Measurements from ENCODE around the gene GRWD1. TPM values are rescaled to one million over a fixed set of nuclear protein-coding genes. Genes with fewer than 3 reads are reported as not detected.

Gene GRWD1
- total and polyA plus RNA-seq, 10 of the 15 experiments (the other 5 are each of a cell fraction or from before 2014, with no cell fraction given), result 1.4 to 103 (median 30.7) TPM

- peak; percentile 31 to 32; a peak in 2 of 4 replicates for TF ChIP-seq IKZF2 (IDR thresholded peaks at IDR 0.05)
- TF ChIP-seq PKNOX1 (IDR thresholded peaks at IDR 0.05), result no peak; the same call in 1 of the 2 replicates
Observed at GRCh38 chr19:48489608-48490216, 43.9 kb downstream of the GRWD1 start (continued).

GRCh38 chr19:48490981-48491792, 45.4 kb downstream of the GRWD1 start:
- POLR2A ChIA-PET, result no interaction called here
- peak overlapping the region; percentile 30 for H3K4me2 ChIP-seq (ENCODE audit: control insufficient read depth, insufficient read depth)
- H3K79me2 ChIP-seq (ENCODE audit: control insufficient read depth, insufficient read depth, low read length), result no peaks in the 10 kb centered on the region
- CTCF ChIA-PET, result interaction anchor here (0.7 to 6.0 kb wide), 6 partner anchors 10 to 1357 kb away, joined by 3 to 155 read pairs (median 10); partner anchors contain the start of gene EMP3
- SMC1A ChIA-PET (ENCODE audit: uncharacterized antibody, unreplicated experiment), result interaction anchor here (3.1 kb wide), 1 partner anchor 93 kb away, joined by 25 read pairs; no protein-coding TSS in a partner anchor
- peak; percentile 52 for ATAC-seq
- no peak overlapping the region for H3K9ac ChIP-seq (ENCODE audit: control insufficient read depth, insufficient read depth, low read length)
- 44% methylated on average over 14 of the region's 50 CpGs for whole genome bisulfite sequencing (ENCODE audit: insufficient coverage, insufficient replicate concordance, low lambda C conversion rate, missing lambda C conversion rate)
- peaks cover 20% of the 10 kb centered on the region for H3K4me1 ChIP-seq (ENCODE audit: control insufficient read depth, insufficient read depth, low read length)
- no TSS peak for BruUV-seq (replicated peaks)
- DNase-seq (ENCODE audit: low read depth, low spot score), result no peak
- H2AFZ ChIP-seq (ENCODE audit: control insufficient read depth, low read depth, low read length), result no peak overlapping the region
- intact Hi-C loops (cut with micrococcal nuclease; ENCODE audit: unreplicated experiment) (loop anchor here (5.0 kb wide), 1 partner anchor 129 kb away; the partner anchor contains the start of genes SYNGR4 and TMEM143), in situ Hi-C loops (cut with MboI) (no loop called here)
- FAIRE-seq, result no peak
- RAD21 ChIA-PET (ENCODE audit: unreplicated experiment), result interaction anchor here (1.2 to 3.7 kb wide), 4 partner anchors 15 to 93 kb away, joined by 3 to 42 read pairs (median 6); no protein-coding TSS in a partner anchor
- H3K36me3 ChIP-seq (ENCODE audit: control insufficient read depth in 2 of 2, insufficient read depth in 2 of 2, low read length in 1 of 2), result no peaks in the 10 kb centered on the region
- no peak overlapping the region for H3K4me3 ChIP-seq
- H3K27me3 ChIP-seq (replicated peaks in 1 of 2; ENCODE audit: control insufficient read depth in 2 of 2, insufficient read depth in 2 of 2, low read length in 1 of 2), result peaks cover 1 to 3% of the 10 kb centered on the region in 2 experiments; a peak in 2 of 4 replicates
- H4K20me1 ChIP-seq (ENCODE audit: control insufficient read depth, insufficient read depth), result no peaks in the 10 kb centered on the region
- no peaks in the 10 kb centered on the region for H3K9me3 ChIP-seq (replicated peaks; ENCODE audit: control insufficient read depth, insufficient read depth, low read length)
- TF ChIP-seq PKNOX1 (IDR thresholded peaks at IDR 0.05) (peak; percentile 23; the same call in 1 of the 2 replicates), TCF12 (IDR thresholded peaks at IDR 0.05; ENCODE audit: low read depth, low read length) (peak; percentile 94), EGR1 (IDR thresholded peaks at IDR 0.05; ENCODE audit: borderline replicate concordance in 1 of 2, low read depth in 2 of 2, low read length in 2 of 2) (peak in 1 of 2 experiments; percentile 96; a peak in 2 of 3 replicates), DPF2 (IDR thresholded peaks at IDR 0.05) (0 out of 2 replicates have a peak, but pooled peaks have one; percentile 44), TCF3 (IDR thresholded peaks at IDR 0.05; ENCODE audit: borderline replicate concordance, insufficient read depth, low read depth, low read length) (peak; percentile 52; the same call in 1 of the 2 replicates), STAT3 (IDR thresholded peaks at IDR 0.05; ENCODE audit: low read depth, low read length) (no peak), GATAD2B (conservative IDR thresholded peaks at IDR 0.05; ENCODE audit: low read depth) (no peak), CREB1 (IDR thresholded peaks at IDR 0.05; ENCODE audit: low read depth) (0 out of 2 replicates have a peak, but pooled peaks have one; percentile 26), CREM (IDR thresholded peaks at IDR 0.05; ENCODE audit: low read depth) (0 out of 2 replicates have a peak, but pooled peaks have one; percentile 14), BHLHE40 (IDR thresholded peaks at IDR 0.05; ENCODE audit: borderline replicate concordance in 1 of 2, low read depth in 2 of 2, low read length in 1 of 2) (peak in 1 of 2 experiments; percentile 27; a peak in 1 of 4 replicates), IKZF2 (IDR thresholded peaks at IDR 0.05) (peak in 1 of 2 experiments; percentile 37; a peak in 1 of 4 replicates), IRF4 (IDR thresholded peaks at IDR 0.05; ENCODE audit: low read depth, low read length) (no peak), RUNX3 (IDR thresholded peaks at IDR 0.05; ENCODE audit: low read length) (peak; percentile 79), SP1 (IDR thresholded peaks at IDR 0.05; ENCODE audit: low read depth, low read length) (peak; percentile 51), NFYA (IDR thresholded peaks at IDR 0.05; ENCODE audit: borderline replicate concordance, low read depth, low read length) (no peak)
- no peak overlapping the region for H3K27ac ChIP-seq (ENCODE audit: control insufficient read depth, insufficient read depth)

Data from GM12878 (cell line).